HCT116 (cell line): Measurements from ENCODE around the gene NTHL1. TPM values are rescaled to one million over a fixed set of nuclear protein-coding genes. Genes with fewer than 3 reads are reported as not detected.

ENCODE experiments used
- ATAC-seq: fragments of 200-7000 bp; cut with Tn5 transposase; 2 replicates; pipeline ENCODE4 v1.9.1; 2020; ENCODE audit warnings: mild to moderate bottlenecking, moderate library complexity
- BruUV-seq: library from RNA; stranded (reverse); fragments of 400-500 nt; replicated peaks from 2 replicates; lab custom pipeline; 2021; lab: Mats Ljungman, UMichigan
- CTCF ChIA-PET: fragments of 300-600 bp; sonication (Branson Sonifier 250); formaldehyde crosslinking; loops from one replicate; lab custom pipeline; 2021; ENCODE audit warnings: antibody characterized with exemption; lab: Charles Lee
- POLR2A ChIA-PET: fragments of 300-600, 350-600 bp; sonication (Branson Sonifier 250); formaldehyde crosslinking; loops from one replicate; lab custom pipeline; 2021; ENCODE audit warnings: antibody characterized with exemption; lab: Charles Lee
- RAD21 ChIA-PET, 2 experiments: fragments of 300-600 bp; sonication (Branson Sonifier 250); formaldehyde crosslinking; loops; one replicate each; lab custom pipeline; 2023; ENCODE audit warnings: low total read pairs in 2 of 2; ENCODE audit not compliant: uncharacterized antibody in 2 of 2, unreplicated experiment in 2 of 2, low non-redundant PET in 1 of 2; lab: Charles Lee
- DNase-seq: peaks from one replicate; pipeline ENCODE4 v3.0.0-alpha.2; 2010; ENCODE audit warnings: low read depth, low spot score
- H2AFZ ChIP-seq: fragments of 200-600 bp; shearing (Covaris generic), sonication (generic); 2 replicates; pipeline ENCODE4 v1.6.1; 2017; ENCODE audit warnings: low read depth, mixed run types, mixed read lengths, antibody characterized with exemption, low read length; ENCODE audit not compliant: poor library complexity, severe bottlenecking
- H3K27ac ChIP-seq: 2 replicates; pipeline ENCODE4 v1.5.1; 2012; ENCODE audit warnings: low read depth, low read length
- H3K27me3 ChIP-seq: fragments of 200-600 bp; sonication (generic); 2 replicates; pipeline ENCODE4 v1.6.1; 2016; ENCODE audit warnings: mixed run types, low read length, mixed read lengths; ENCODE audit not compliant: insufficient read depth
- H3K36me3 ChIP-seq, 2 experiments: fragments of 200-500 bp in 1 of 2; fragments of 200-600 bp in 1 of 2; sonication (Bioruptor generic) in 1 of 2; sonication (generic) in 1 of 2; 2 replicates each; pipeline versions ENCODE4 v1.5.1 to v1.6.1; 2014 to 2016; ENCODE audit warnings: low read length in 2 of 2, inconsistent platforms in 1 of 2, mixed read lengths in 1 of 2, mixed run types in 1 of 2; ENCODE audit not compliant: insufficient read depth in 2 of 2, control insufficient read depth in 1 of 2
- H3K4me1 ChIP-seq, 2 experiments: fragments of 200-600 bp in 1 of 2; sonication (generic) in 1 of 2; 2 replicates each; pipeline versions ENCODE4 v1.5.1 to v1.6.1; 2012 to 2017; ENCODE audit warnings: low read length in 2 of 2, inconsistent platforms in 1 of 2, mild to moderate bottlenecking in 1 of 2, mixed read lengths in 1 of 2, mixed run types in 1 of 2, moderate library complexity in 1 of 2; ENCODE audit not compliant: insufficient read depth in 2 of 2, control insufficient read depth in 1 of 2
- H3K4me2 ChIP-seq: fragments of 200-600 bp; sonication (generic); 2 replicates; pipeline ENCODE4 v1.6.1; 2017; ENCODE audit warnings: mixed run types, low read length, mixed read lengths
- H3K4me3 ChIP-seq, 2 experiments: fragments of 200-600 bp in 1 of 2; sonication (generic) in 1 of 2; replicated peaks in 1 of 2; 2 replicates each; pipeline ENCODE4 v1.5.1; 2011 to 2016; ENCODE audit warnings: low read length in 2 of 2, control low read depth in 1 of 2, low read depth in 1 of 2, mild to moderate bottlenecking in 1 of 2, mixed read lengths in 1 of 2, mixed run types in 1 of 2
- H3K79me2 ChIP-seq: fragments of 200-600 bp; sonication (generic); 2 replicates; pipeline ENCODE4 v1.6.1; 2017; ENCODE audit warnings: mild to moderate bottlenecking, mixed run types, low read length, moderate library complexity, mixed read lengths; ENCODE audit not compliant: insufficient read depth
- H3K9ac ChIP-seq: fragments of 200-600 bp; sonication (generic); 2 replicates; pipeline ENCODE4 v1.6.1; 2016; ENCODE audit warnings: low read length, mixed read lengths
- H3K9me2 ChIP-seq: fragments of 200-600 bp; sonication (generic), shearing (Covaris generic); 2 replicates; pipeline ENCODE4 v1.6.1; 2017; ENCODE audit warnings: mixed run types, mild to moderate bottlenecking, moderate library complexity; ENCODE audit not compliant: insufficient read depth
- H3K9me3 ChIP-seq, 2 experiments: fragments of 200-500 bp in 1 of 2; fragments of 200-600 bp in 1 of 2; sonication (Bioruptor generic) in 1 of 2; sonication (generic) in 1 of 2; 2 replicates each; pipeline ENCODE4 v1.6.1; 2014 to 2017; ENCODE audit warnings: low read length in 2 of 2, mixed read lengths in 2 of 2, inconsistent platforms in 1 of 2, low read depth in 1 of 2, mild to moderate bottlenecking in 1 of 2, mixed run types in 1 of 2, moderate library complexity in 1 of 2; ENCODE audit not compliant: control insufficient read depth in 1 of 2, insufficient read depth in 1 of 2
- H4K20me1 ChIP-seq: fragments of 200-600 bp; sonication (generic), shearing (Covaris generic); 2 replicates; pipeline ENCODE4 v1.6.1; 2017; ENCODE audit warnings: mixed run types, mild to moderate bottlenecking, moderate library complexity; ENCODE audit not compliant: insufficient read depth
- ATF3 ChIP-seq: IDR thresholded peaks from 2 replicates; pipeline ENCODE4 v1.6.1; 2012
- MAX ChIP-seq: IDR thresholded peaks from 2 replicates; pipeline ENCODE4 v1.6.1; 2012
- intact Hi-C: fragments of 100-400 bp; cut with micrococcal nuclease; formaldehyde crosslinking; loops from 2 replicates; pipeline ENCODE4 v1.10.0; 2022
- total RNA-seq: library from RNA; stranded (reverse); gene quantifications from one replicate; pipeline ENCODE4 v1.2.1, GENCODE V29; 2021; ENCODE audit not compliant: unreplicated experiment
- TF ChIP-seq, protein P1 (sequence below): IDR thresholded peaks from 2 replicates; pipeline ENCODE4 v1.6.1; 2012; ENCODE audit warnings: low read depth

Gene NTHL1
- total RNA-seq, 1 experiment from 2014 or later: 40.1 TPM

GRCh38 chr16:1991948-1992703 lies 55.5 kb downstream of the NTHL1 start:
- peaks cover 11 to 34% of the 10 kb centered on the region in 2 experiments; a peak in 3 of 4 replicates for H3K4me1 ChIP-seq
- H3K27ac ChIP-seq: peak overlapping the region; percentile 43; the same call in 1 of the 2 replicates
- DNase-seq: peak; percentile 61
- TF ChIP-seq ATF3: no peak
- TF ChIP-seq MAX: peak; percentile 68
- TF ChIP-seq, protein P1, sequence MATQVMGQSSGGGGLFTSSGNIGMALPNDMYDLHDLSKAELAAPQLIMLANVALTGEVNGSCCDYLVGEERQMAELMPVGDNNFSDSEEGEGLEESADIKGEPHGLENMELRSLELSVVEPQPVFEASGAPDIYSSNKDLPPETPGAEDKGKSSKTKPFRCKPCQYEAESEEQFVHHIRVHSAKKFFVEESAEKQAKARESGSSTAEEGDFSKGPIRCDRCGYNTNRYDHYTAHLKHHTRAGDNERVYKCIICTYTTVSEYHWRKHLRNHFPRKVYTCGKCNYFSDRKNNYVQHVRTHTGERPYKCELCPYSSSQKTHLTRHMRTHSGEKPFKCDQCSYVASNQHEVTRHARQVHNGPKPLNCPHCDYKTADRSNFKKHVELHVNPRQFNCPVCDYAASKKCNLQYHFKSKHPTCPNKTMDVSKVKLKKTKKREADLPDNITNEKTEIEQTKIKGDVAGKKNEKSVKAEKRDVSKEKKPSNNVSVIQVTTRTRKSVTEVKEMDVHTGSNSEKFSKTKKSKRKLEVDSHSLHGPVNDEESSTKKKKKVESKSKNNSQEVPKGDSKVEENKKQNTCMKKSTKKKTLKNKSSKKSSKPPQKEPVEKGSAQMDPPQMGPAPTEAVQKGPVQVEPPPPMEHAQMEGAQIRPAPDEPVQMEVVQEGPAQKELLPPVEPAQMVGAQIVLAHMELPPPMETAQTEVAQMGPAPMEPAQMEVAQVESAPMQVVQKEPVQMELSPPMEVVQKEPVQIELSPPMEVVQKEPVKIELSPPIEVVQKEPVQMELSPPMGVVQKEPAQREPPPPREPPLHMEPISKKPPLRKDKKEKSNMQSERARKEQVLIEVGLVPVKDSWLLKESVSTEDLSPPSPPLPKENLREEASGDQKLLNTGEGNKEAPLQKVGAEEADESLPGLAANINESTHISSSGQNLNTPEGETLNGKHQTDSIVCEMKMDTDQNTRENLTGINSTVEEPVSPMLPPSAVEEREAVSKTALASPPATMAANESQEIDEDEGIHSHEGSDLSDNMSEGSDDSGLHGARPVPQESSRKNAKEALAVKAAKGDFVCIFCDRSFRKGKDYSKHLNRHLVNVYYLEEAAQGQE: no peak
- no peaks in the 10 kb centered on the region for H3K9me3 ChIP-seq
- ChIA-PET POLR2A (no interaction called here), CTCF (interaction anchor here (1.6 kb wide), 1 partner anchor 12 kb away, joined by 9 read pairs; no protein-coding TSS in a partner anchor), RAD21 (no interaction called here)
- no peaks in the 10 kb centered on the region for H3K79me2 ChIP-seq
- no peak overlapping the region for H2AFZ ChIP-seq
- ATAC-seq: peak; percentile 75
- no peak overlapping the region for H3K4me3 ChIP-seq
- intact Hi-C loops: no loop called here
- no peaks in the 10 kb centered on the region for H4K20me1 ChIP-seq
- BruUV-seq: no TSS peak
- no peaks in the 10 kb centered on the region for H3K27me3 ChIP-seq
- H3K9ac ChIP-seq: no peak overlapping the region
- no peaks in the 10 kb centered on the region for H3K9me2 ChIP-seq
- H3K4me2 ChIP-seq: peak overlapping the region; percentile 27; the same call in 1 of the 2 replicates
- H3K36me3 ChIP-seq: peaks cover 0 to under 1% of the 10 kb centered on the region in 2 experiments; a peak in 2 of 4 replicates
